ENCODE measurements around the gene PRDM16.

PRDM16 gene

GRCh38 chr1:3310718-3311400 is 241.9 kb downstream of the PRDM16 start:
- DNase-seq (ENCODE audit: low read depth, low spot score) = no peak
- Histone ChIP-seq H3K27ac (ENCODE audit: low read length) (no peak overlapping the region), H3K9me3 (ENCODE audit: control insufficient read depth, insufficient read depth, low read length) (peaks cover 2% of the 10 kb centered on the region; the same call in 1 of the 2 replicates), H3K36me3 (ENCODE audit: control insufficient read depth, insufficient read depth, low read length) (no peaks in the 10 kb centered on the region), H3K4me1 (ENCODE audit: control insufficient read depth, insufficient read depth, low read length) (no peaks in the 10 kb centered on the region), H3K4me3 (ENCODE audit: low read length) (no peak overlapping the region), H3K27me3 (ENCODE audit: control insufficient read depth, insufficient read depth, low read length) (no peaks in the 10 kb centered on the region)
- WGBS (ENCODE audit: insufficient coverage, insufficient read length) = no CpG with 5 or more reads among the region's 25 CpGs

- WGBS (ENCODE audit: insufficient coverage, insufficient read length) = no CpG with 5 or more reads among the region's 8 CpGs
- Histone ChIP-seq H3K27ac (ENCODE audit: low read length) (no peak overlapping the region), H3K9me3 (ENCODE audit: control insufficient read depth, insufficient read depth, low read length) (peaks cover 2% of the 10 kb centered on the region; the same call in 1 of the 2 replicates), H3K36me3 (ENCODE audit: control insufficient read depth, insufficient read depth, low read length) (no peaks in the 10 kb centered on the region), H3K27me3 (ENCODE audit: control insufficient read depth, insufficient read depth, low read length) (no peaks in the 10 kb centered on the region), H3K4me1 (ENCODE audit: control insufficient read depth, insufficient read depth, low read length) (no peaks in the 10 kb centered on the region), H3K4me3 (ENCODE audit: low read length) (no peak overlapping the region)
- DNase-seq (ENCODE audit: low read depth, low spot score) = no peak
These were observed 242.7 kb downstream of the PRDM16 start for GRCh38 chr1:3311711-3312110.

DNA sequence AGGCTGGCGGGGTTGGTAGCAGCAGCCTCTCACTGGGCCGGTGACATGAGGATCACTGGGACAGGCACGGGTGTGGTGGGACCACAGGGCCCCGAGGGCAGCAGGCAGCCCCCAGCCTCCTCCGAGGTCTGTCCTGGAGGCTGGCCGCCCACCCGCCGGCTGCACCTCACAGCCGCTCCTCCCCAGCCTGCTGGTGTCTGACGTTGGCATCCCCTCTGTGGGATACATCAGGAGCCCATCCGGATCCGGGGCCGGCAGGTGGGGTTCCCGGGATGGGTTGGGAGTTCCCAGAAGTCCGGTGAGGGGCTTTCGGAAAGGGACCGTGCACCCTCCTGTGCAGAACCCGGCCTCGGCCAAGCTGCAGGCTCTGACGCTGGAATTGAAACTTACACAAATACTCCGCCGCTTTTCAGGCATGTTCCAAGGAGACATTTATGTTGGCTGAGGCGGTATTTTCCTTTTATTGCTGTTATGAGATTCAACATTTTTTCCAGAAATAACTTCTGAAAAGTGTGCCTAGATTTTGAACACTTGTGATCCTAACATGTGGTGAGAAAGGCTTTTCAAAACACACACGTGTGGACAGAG is 243.4 kb downstream of the PRDM16 start:
- Histone ChIP-seq H3K27me3 (ENCODE audit: control insufficient read depth, insufficient read depth, low read length) (no peaks in the 10 kb centered on the region), H3K4me1 (ENCODE audit: control insufficient read depth, insufficient read depth, low read length) (no peaks in the 10 kb centered on the region), H3K9me3 (ENCODE audit: control insufficient read depth, insufficient read depth, low read length) (peaks cover 2% of the 10 kb centered on the region; the same call in 1 of the 2 replicates), H3K36me3 (ENCODE audit: control insufficient read depth, insufficient read depth, low read length) (no peaks in the 10 kb centered on the region), H3K27ac (ENCODE audit: low read length) (no peak overlapping the region), H3K4me3 (ENCODE audit: low read length) (no peak overlapping the region)
- WGBS (ENCODE audit: insufficient coverage, insufficient read length) = no CpG with 5 or more reads among the region's 24 CpGs
- DNase-seq (ENCODE audit: low read depth, low spot score) = no peak

DNA sequence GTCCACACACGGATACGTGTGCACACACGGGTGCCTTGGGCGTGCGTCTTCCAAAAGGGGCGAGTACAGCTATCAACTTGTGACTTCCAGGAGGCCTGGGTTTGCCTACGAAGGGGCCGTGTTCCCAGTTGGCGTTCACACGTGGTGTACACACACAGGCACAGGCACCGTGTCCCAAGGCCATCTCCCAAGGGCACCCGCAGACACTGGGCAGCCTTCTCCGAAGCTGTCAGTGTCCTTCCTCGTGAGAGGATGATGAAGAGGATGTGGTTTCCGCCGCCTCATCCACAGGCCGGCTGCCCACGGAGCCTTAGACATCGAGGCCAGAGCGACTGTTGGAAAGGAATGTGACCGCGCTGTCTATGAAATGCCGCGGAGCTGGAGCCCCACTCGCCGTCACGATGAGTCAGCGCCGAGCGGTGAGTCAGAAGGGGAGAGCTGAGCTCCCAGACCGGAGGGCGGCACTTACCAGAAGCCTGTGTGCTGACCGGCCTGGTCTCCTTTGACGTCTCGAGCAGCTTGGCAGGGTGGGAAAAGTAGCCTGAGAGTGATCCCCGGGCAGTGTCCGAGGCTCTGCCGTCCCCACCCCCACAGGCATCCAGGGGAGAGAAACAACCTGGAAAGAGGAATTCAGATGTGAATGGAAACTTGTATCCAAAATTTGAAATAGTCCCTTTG is 244.0 kb downstream of the PRDM16 start:
- no peaks in the 10 kb centered on the region for H3K36me3 ChIP-seq (ENCODE audit: control insufficient read depth, insufficient read depth, low read length)
- DNase-seq (ENCODE audit: low read depth, low spot score) = no peak
- WGBS (ENCODE audit: insufficient coverage, insufficient read length) = no CpG with 5 or more reads among the region's 38 CpGs
- H3K27me3 ChIP-seq (ENCODE audit: control insufficient read depth, insufficient read depth, low read length) = no peaks in the 10 kb centered on the region
- no peak overlapping the region for H3K27ac ChIP-seq (ENCODE audit: low read length)
- no peak overlapping the region for H3K4me3 ChIP-seq (ENCODE audit: low read length)
- H3K4me1 ChIP-seq (ENCODE audit: control insufficient read depth, insufficient read depth, low read length) = no peaks in the 10 kb centered on the region
- peaks cover 2% of the 10 kb centered on the region; the same call in 1 of the 2 replicates for H3K9me3 ChIP-seq (ENCODE audit: control insufficient read depth, insufficient read depth, low read length)

- no peaks in the 10 kb centered on the region for H3K27me3 ChIP-seq (ENCODE audit: control insufficient read depth, insufficient read depth, low read length)
- peaks cover 2% of the 10 kb centered on the region; the same call in 1 of the 2 replicates for H3K9me3 ChIP-seq (ENCODE audit: control insufficient read depth, insufficient read depth, low read length)
- no CpG with 5 or more reads among the region's 22 CpGs for WGBS (ENCODE audit: insufficient coverage, insufficient read length)
- DNase-seq (ENCODE audit: low read depth, low spot score) = no peak
- no peaks in the 10 kb centered on the region for H3K4me1 ChIP-seq (ENCODE audit: control insufficient read depth, insufficient read depth, low read length)
- no peaks in the 10 kb centered on the region for H3K36me3 ChIP-seq (ENCODE audit: control insufficient read depth, insufficient read depth, low read length)
- H3K27ac ChIP-seq (ENCODE audit: low read length) = no peak overlapping the region
- H3K4me3 ChIP-seq (ENCODE audit: low read length) = no peak overlapping the region
These were observed 244.6 kb downstream of the PRDM16 start for GRCh38 chr1:3313576-3313950.

- Histone ChIP-seq H3K27ac (ENCODE audit: low read length) (no peak overlapping the region), H3K27me3 (ENCODE audit: control insufficient read depth, insufficient read depth, low read length) (no peaks in the 10 kb centered on the region), H3K4me3 (ENCODE audit: low read length) (no peak overlapping the region), H3K36me3 (ENCODE audit: control insufficient read depth, insufficient read depth, low read length) (no peaks in the 10 kb centered on the region), H3K4me1 (ENCODE audit: control insufficient read depth, insufficient read depth, low read length) (no peaks in the 10 kb centered on the region), H3K9me3 (ENCODE audit: control insufficient read depth, insufficient read depth, low read length) (no peaks in the 10 kb centered on the region)
- WGBS (ENCODE audit: insufficient coverage, insufficient read length) = no CpG with 5 or more reads among the region's 22 CpGs
- no peak for DNase-seq (ENCODE audit: low read depth, low spot score)
These were observed 245.7 kb downstream of the PRDM16 start for GRCh38 chr1:3314491-3315381.

DNA sequence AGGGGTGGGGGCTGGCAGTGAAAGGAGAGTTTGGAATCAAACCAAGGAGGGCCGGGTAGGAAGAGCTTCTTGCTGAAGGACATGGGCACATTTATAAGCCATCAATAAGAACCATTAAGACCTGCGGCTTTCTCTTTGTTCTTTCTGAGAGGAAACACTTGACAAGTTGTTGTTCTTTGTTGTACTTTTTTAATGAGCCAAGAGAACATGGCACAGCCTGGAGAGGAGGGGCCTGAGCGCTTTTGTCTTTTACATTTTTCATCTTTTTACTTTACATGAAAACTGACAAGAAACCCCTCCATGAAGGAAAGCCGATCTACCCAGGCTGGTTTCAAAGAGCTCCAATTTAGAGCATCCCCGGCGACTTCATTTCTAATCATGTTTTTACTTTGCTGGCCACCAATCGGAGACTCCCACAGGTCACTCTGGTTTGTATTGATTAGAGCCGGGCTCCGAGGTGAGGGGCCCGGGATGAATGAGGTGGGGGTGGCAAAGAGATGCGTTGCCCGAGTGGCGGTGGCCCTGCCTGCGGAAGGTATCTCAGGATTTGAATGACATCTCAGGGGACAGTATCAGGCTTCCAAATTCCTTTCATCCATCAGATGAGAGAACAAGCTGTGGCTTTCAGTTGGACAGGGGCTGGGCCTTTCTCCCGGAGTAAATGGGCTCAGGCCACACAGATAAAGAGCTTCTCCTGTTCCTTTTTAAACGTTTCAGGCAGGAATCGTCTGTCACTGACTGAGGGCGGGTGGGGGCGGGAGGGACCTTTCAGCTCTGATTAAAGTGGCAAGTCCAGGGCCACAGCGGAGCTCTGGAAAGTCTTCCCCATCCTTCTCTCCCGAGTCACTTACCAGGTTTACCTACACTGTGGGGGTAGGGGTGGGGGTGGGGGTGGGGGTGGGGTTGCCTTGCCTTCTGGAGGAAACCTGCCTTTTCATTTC is 246.7 kb downstream of the PRDM16 start:
- WGBS (ENCODE audit: insufficient coverage, insufficient read length) = no CpG with 5 or more reads among the region's 21 CpGs
- Histone ChIP-seq H3K4me3 (ENCODE audit: low read length) (no peak overlapping the region), H3K4me1 (ENCODE audit: control insufficient read depth, insufficient read depth, low read length) (no peaks in the 10 kb centered on the region), H3K36me3 (ENCODE audit: control insufficient read depth, insufficient read depth, low read length) (no peaks in the 10 kb centered on the region), H3K27ac (ENCODE audit: low read length) (no peak overlapping the region), H3K9me3 (ENCODE audit: control insufficient read depth, insufficient read depth, low read length) (no peaks in the 10 kb centered on the region), H3K27me3 (ENCODE audit: control insufficient read depth, insufficient read depth, low read length) (no peaks in the 10 kb centered on the region)
- DNase-seq (ENCODE audit: low read depth, low spot score) = no peak

DNA sequence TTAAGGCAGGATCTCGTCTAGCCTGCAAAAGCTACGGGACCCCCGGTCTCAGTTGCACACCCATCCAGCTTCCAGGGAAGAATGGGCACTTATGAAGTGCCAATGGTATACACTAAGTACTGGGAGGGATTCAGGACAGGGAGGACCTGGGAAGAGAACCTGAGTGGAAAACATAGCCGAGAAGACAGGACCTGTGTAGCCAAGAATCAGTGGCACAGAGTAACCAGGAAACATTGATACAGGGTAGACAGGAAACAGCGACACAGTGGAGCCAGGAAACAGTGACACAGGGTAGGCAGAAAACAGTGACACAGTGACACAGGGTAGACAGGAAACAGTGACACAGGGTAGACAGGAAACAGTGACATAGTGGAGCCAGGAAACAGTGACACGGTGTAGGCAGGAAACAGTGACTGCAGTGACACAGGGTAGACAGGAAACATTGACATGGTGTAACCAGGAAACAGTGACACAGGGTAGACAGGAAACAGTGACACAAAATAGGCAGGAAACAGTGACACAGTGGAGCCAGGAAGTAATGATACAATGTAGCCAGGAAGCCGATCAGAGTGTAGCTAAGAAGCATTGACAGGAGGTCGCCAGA is 247.4 kb downstream of the PRDM16 start:
- Histone ChIP-seq H3K27me3 (ENCODE audit: control insufficient read depth, insufficient read depth, low read length) (no peaks in the 10 kb centered on the region), H3K4me3 (ENCODE audit: low read length) (no peak overlapping the region), H3K9me3 (ENCODE audit: control insufficient read depth, insufficient read depth, low read length) (no peaks in the 10 kb centered on the region; the same call in 1 of the 2 replicates), H3K27ac (ENCODE audit: low read length) (no peak overlapping the region), H3K36me3 (ENCODE audit: control insufficient read depth, insufficient read depth, low read length) (no peaks in the 10 kb centered on the region), H3K4me1 (ENCODE audit: control insufficient read depth, insufficient read depth, low read length) (no peaks in the 10 kb centered on the region)
- no peak for DNase-seq (ENCODE audit: low read depth, low spot score)
- WGBS (ENCODE audit: insufficient coverage, insufficient read length) = no CpG with 5 or more reads among the region's 8 CpGs

- Histone ChIP-seq H3K9me3 (ENCODE audit: control insufficient read depth, insufficient read depth, low read length) (no peaks in the 10 kb centered on the region; the same call in 1 of the 2 replicates), H3K27ac (ENCODE audit: low read length) (no peak overlapping the region), H3K36me3 (ENCODE audit: control insufficient read depth, insufficient read depth, low read length) (no peaks in the 10 kb centered on the region), H3K4me3 (ENCODE audit: low read length) (no peak overlapping the region), H3K4me1 (ENCODE audit: control insufficient read depth, insufficient read depth, low read length) (no peaks in the 10 kb centered on the region), H3K27me3 (ENCODE audit: control insufficient read depth, insufficient read depth, low read length) (no peaks in the 10 kb centered on the region)
- DNase-seq (ENCODE audit: low read depth, low spot score) = no peak
- WGBS (ENCODE audit: insufficient coverage, insufficient read length) = no CpG with 5 or more reads among the region's 17 CpGs
These were observed 248.5 kb downstream of the PRDM16 start for GRCh38 chr1:3317456-3317855.

Measured in iPS DF 6.9 (cell line).